GM19035 (cell line): ENCODE data around the gene NLE1.
"Not testable (repeated sequence)": the region's sequence is repeated elsewhere in the genome, so short reads cannot be mapped to it uniquely, and the experiment has no call there.

Experiments
- ATAC-seq: cut with Tn5 transposase; IDR thresholded peaks from one replicate; pipeline ENCODE4 v1.9.1; 2021; ENCODE audit not compliant: unreplicated experiment

Gene NLE1

GRCh38 chr17:35129973-35130351 is 12.1 kb downstream of the NLE1 start:
- ATAC-seq: no peak

GRCh38 chr17:35129154-35129972 is 12.7 kb downstream of the NLE1 start:
- ATAC-seq: no peak

GRCh38 chr17:35127751-35128514 is 14.2 kb downstream of the NLE1 start:
- ATAC-seq: no peak

GRCh38 chr17:35121315-35121714 is 20.8 kb downstream of the NLE1 start, which contains the start of gene FNDC8:
Gene FNDC8, plus strand, starts transcription at chr17:35121615. Its CDS starts 79 bp downstream, at chr17:35121694.
- ATAC-seq: no peak

GRCh38 chr17:35119370-35120165 is 22.5 kb downstream of the NLE1 start, which contains the start of gene RAD51D:
Gene RAD51D, minus strand, starts transcription at chr17:35119860. Its CDS starts 247 bp downstream, at chr17:35119613.
- peak; percentile 77 for ATAC-seq

GRCh38 chr17:35117984-35118383 is 24.1 kb downstream of the NLE1 start:
- ATAC-seq: no peak

GRCh38 chr17:35116845-35117244 is 25.3 kb downstream of the NLE1 start:
- ATAC-seq: no peak

GRCh38 chr17:35110791-35111190 is 31.3 kb downstream of the NLE1 start:
- not testable (repeated sequence) for ATAC-seq

GRCh38 chr17:35104844-35105450 is 37.2 kb downstream of the NLE1 start:
- no peak for ATAC-seq

- no peak for ATAC-seq
These were observed 38.8 kb downstream of the NLE1 start for GRCh38 chr17:35103271-35103670.

GRCh38 chr17:35101725-35102124 is 40.4 kb downstream of the NLE1 start:
- ATAC-seq: no peak

- no peak for ATAC-seq
These were observed 41.1 kb downstream of the NLE1 start for GRCh38 chr17:35101036-35101435.

GRCh38 chr17:35099908-35100307 is 42.2 kb downstream of the NLE1 start:
- no peak for ATAC-seq

- ATAC-seq: no peak
These were observed 44.3 kb downstream of the NLE1 start for GRCh38 chr17:35097776-35098175.

GRCh38 chr17:35095741-35096140 is 46.4 kb downstream of the NLE1 start:
- no peak for ATAC-seq

- no peak for ATAC-seq
These were observed 47.2 kb downstream of the NLE1 start for GRCh38 chr17:35094902-35095301.

- not testable (repeated sequence) for ATAC-seq
These were observed 51.4 kb downstream of the NLE1 start for GRCh38 chr17:35090707-35091106.

GRCh38 chr17:35089586-35090296 is 52.4 kb downstream of the NLE1 start:
- ATAC-seq: peak; percentile 26

- peak; percentile 78 for ATAC-seq
These were observed 53.1 kb downstream of the NLE1 start for GRCh38 chr17:35088881-35089585.
